Right lobe of liver (tissue), 6 donors: ENCODE data around the gene APOBEC3H. TPM values are rescaled to one million over a fixed set of nuclear protein-coding genes. Genes with fewer than 3 reads are reported as not detected.
A peak's percentile ranks its signal among the peaks of the same experiment; 100 is the strongest.

Experiments
- ATAC-seq, 4 donors: fragments of 200-7000 bp; cut with Tn5 transposase; one replicate each; pipeline ENCODE4 v1.9.1; 2020; ENCODE audit warnings: mild to moderate bottlenecking in 4 of 4, moderate library complexity in 4 of 4
- DNase-seq, 3 donors: peaks; one replicate each; pipeline ENCODE4 v3.0.0-alpha.2; 2020
- H3K27ac ChIP-seq, 3 donors: fragments of 200-600 bp; one replicate each; pipeline ENCODE4 v1.8.0; 2022
- H3K27me3 ChIP-seq, 2 donors: fragments of 200-600 bp; one replicate each; pipeline ENCODE4 v1.8.0; 2022
- H3K36me3 ChIP-seq, 4 donors: fragments of 200-600 bp; sonication (generic) in 1 of 4; one replicate each; pipeline versions ENCODE4 v1.5.1 to v1.8.0; 2017 to 2022; ENCODE audit warnings: control low read depth in 1 of 4
- H3K4me1 ChIP-seq, 4 donors: fragments of 200-600 bp; sonication (generic) in 1 of 4; one replicate each; pipeline versions ENCODE4 v1.5.1 to v1.8.0; 2017 to 2022; ENCODE audit warnings: control low read depth in 1 of 4
- H3K4me3 ChIP-seq, 3 donors: fragments of 200-600 bp; one replicate each; pipeline ENCODE4 v1.8.0; 2022
- H3K9me3 ChIP-seq, 4 donors: fragments of 200-600 bp; sonication (generic) in 1 of 4; one replicate each; pipeline versions ENCODE4 v1.5.1 to v1.8.0; 2017 to 2022; ENCODE audit warnings: control low read depth in 1 of 4
- CTCF ChIP-seq, 4 donors: fragments of 200-600 bp in 3 of 4; fragments of 450-650 bp in 1 of 4; IDR thresholded peaks; one replicate each; pipeline versions ENCODE4 v1.5.1 to v1.8.0; 2016 to 2022; ENCODE audit warnings: antibody characterized with exemption in 4 of 4, mild to moderate bottlenecking in 2 of 4
- POLR2A ChIP-seq: fragments of 450-650 bp; IDR thresholded peaks from one replicate; pipeline ENCODE4 v1.6.1; 2017; ENCODE audit warnings: antibody characterized with exemption, mild to moderate bottlenecking
- WGBS: methylation state at CpG from one replicate; pipeline ENCODE4 v1.1.6; 2018; ENCODE audit warnings: low coverage, low lambda C conversion rate; ENCODE audit not compliant: insufficient coverage; ENCODE audit errors: missing lambda C conversion rate; 5-methylcytosine and 5-hydroxymethylcytosine counted together
- intact Hi-C, 2 donors: fragments of 100-400 bp; cut with DNase I; formaldehyde crosslinking; loops; one replicate each; pipeline versions ENCODE4 v1.11.2 to v1.14.1; 2022
- total RNA-seq, 6 experiments: library from RNA; depleted of rRNA in 2 of 6; stranded (reverse); fragments of >200 nt in 2 of 6; fragmentation: NEBNext Ultra II Directional in 3 of 6; extraction: Animal tissue kit (Norgen Biotek cat#: 25700) in 3 of 6; gene quantifications; one replicate each; pipeline versions ENCODE4 v1.1.0 to v1.2.4, GENCODE V29; 2016 to 2023
- donor health status: DM: no; HTN: yes; CAD: no.
- donor health status: DM: no; HTN: no; CAD: no.
- donor health status: DM: no; HTN: no; CAD: no.
- donor health status: DM: no; HTN: yes; CAD: no.
- donor health status: DM: no; HTN: yes; CAD: no.

APOBEC3H gene
- total RNA-seq, 6 experiments from 2014 or later = 0.31 TPM; not detected in 5

- ATAC-seq (no peak), DNase-seq (no peak)
- H3K27ac ChIP-seq = no peak overlapping the region
- H3K36me3 ChIP-seq = no peaks in the 10 kb centered on the region
- H3K27me3 ChIP-seq = no peaks in the 10 kb centered on the region
- no peak overlapping the region for H3K4me3 ChIP-seq
- intact Hi-C loops = no loop called here
- H3K9me3 ChIP-seq = no peaks in the 10 kb centered on the region
- no peaks in the 10 kb centered on the region for H3K4me1 ChIP-seq
- TF ChIP-seq CTCF (IDR thresholded peaks at IDR 0.05) = no peak
- no peak for TF ChIP-seq POLR2A
- 28% methylated on average over 6 of the region's 8 CpGs for WGBS
These were observed 4.8 kb upstream of the APOBEC3H start for GRCh38 chr22:39092111-39092862.

GRCh38 chr22:39094717-39095389, 2.2 kb upstream of the APOBEC3H start:
- intact Hi-C loops = no loop called here
- 66% methylated on average over 10 of the region's 14 CpGs for WGBS
- no peak for ATAC-seq

GRCh38 chr22:39095971-39096370, 1.1 kb upstream of the APOBEC3H start:
- no peaks in the 10 kb centered on the region for H3K27me3 ChIP-seq
- TF ChIP-seq POLR2A = no peak
- no peak for TF ChIP-seq CTCF (IDR thresholded peaks at IDR 0.05)
- DNase-seq = no peak
- ATAC-seq = no peak
- H3K36me3 ChIP-seq = no peaks in the 10 kb centered on the region
- H3K4me1 ChIP-seq = no peaks in the 10 kb centered on the region
- no peak overlapping the region for H3K4me3 ChIP-seq
- H3K9me3 ChIP-seq = no peaks in the 10 kb centered on the region
- no peak overlapping the region for H3K27ac ChIP-seq
- intact Hi-C loops = no loop called here
- WGBS = no CpG with 5 or more reads among the region's 3 CpGs

More at GRCh38 chr22:39094717-39095389, 2.2 kb upstream of the APOBEC3H start:
- Histone ChIP-seq H3K36me3 (no peaks in the 10 kb centered on the region), H3K4me3 (no peak overlapping the region), H3K4me1 (no peaks in the 10 kb centered on the region), H3K27me3 (no peaks in the 10 kb centered on the region), H3K9me3 (no peaks in the 10 kb centered on the region), H3K27ac (no peak overlapping the region)
- DNase-seq = peak in 1 of 3 donors; percentile 27
- no peak for TF ChIP-seq POLR2A
- TF ChIP-seq CTCF (IDR thresholded peaks at IDR 0.05) = no peak

- WGBS = 68% methylated on average over 4 of the region's 6 CpGs
- Histone ChIP-seq H3K27me3 (no peaks in the 10 kb centered on the region), H3K4me1 (no peaks in the 10 kb centered on the region), H3K9me3 (no peaks in the 10 kb centered on the region), H3K27ac (no peak overlapping the region), H3K36me3 (no peaks in the 10 kb centered on the region), H3K4me3 (no peak overlapping the region)
- DNase-seq = peak in 1 of 3 donors; percentile 25
- intact Hi-C loops = no loop called here
- no peak for TF ChIP-seq POLR2A
- TF ChIP-seq CTCF (IDR thresholded peaks at IDR 0.05) = no peak
- ATAC-seq = no peak
These were observed 982 bp downstream of the APOBEC3H start for GRCh38 chr22:39098026-39098425.
